GM12878 (cell line): ENCODE measurements around the gene MMP1. TPM values are rescaled to one million over a fixed set of nuclear protein-coding genes. Genes with fewer than 3 reads are reported as not detected.

ENCODE experiments used
- ATAC-seq: fragments of 200-7000 bp; cut with Tn5 transposase; 3 replicates; pipeline ENCODE4 v1.9.1; 2020; ENCODE audit warnings: mild to moderate bottlenecking, moderate library complexity
- BruUV-seq: library from RNA; stranded (reverse); fragments of 400-500 nt; replicated peaks from 2 replicates; lab custom pipeline; 2021; lab: Mats Ljungman, UMichigan
- CTCF ChIA-PET: fragments of 300-600 bp; sonication (Branson Sonifier 250); formaldehyde crosslinking; extraction: SDS; loops from one replicate; lab custom pipeline; 2021; ENCODE audit warnings: inconsistent platforms; lab: Yijun Ruan, JAX
- POLR2A ChIA-PET: fragments of 350-600 bp; formaldehyde crosslinking; extraction: SDS; loops from one replicate; lab custom pipeline; 2021; ENCODE audit warnings: inconsistent platforms; lab: Charles Lee
- RAD21 ChIA-PET: fragments of 300-600 bp; sonication (Branson Sonifier 250); formaldehyde crosslinking; loops from one replicate; lab custom pipeline; 2023; ENCODE audit warnings: antibody characterized with exemption; ENCODE audit not compliant: unreplicated experiment; lab: Charles Lee
- SMC1A ChIA-PET: fragments of 300-600 bp; sonication (Branson Sonifier 250); formaldehyde crosslinking; loops from one replicate; lab custom pipeline; 2023; ENCODE audit not compliant: unreplicated experiment, uncharacterized antibody; lab: Charles Lee
- DNase-seq: peaks from one replicate; pipeline ENCODE4 v3.0.0-alpha.2; 2011; ENCODE audit warnings: low read depth, low spot score
- FAIRE-seq: peaks from 3 replicates; lab custom pipeline; 2011; peaks lifted over from hg19 to GRCh38; lab: Jason Lieb, UNC
- H2AFZ ChIP-seq: 2 replicates; pipeline ENCODE4 v1.6.0; 2011; ENCODE audit warnings: low read depth, low read length, control low read depth; ENCODE audit not compliant: control insufficient read depth
- H3K27ac ChIP-seq: 2 replicates; pipeline ENCODE4 v1.5.1; 2011; ENCODE audit warnings: control low read depth; ENCODE audit not compliant: control insufficient read depth, insufficient read depth
- H3K27me3 ChIP-seq, 2 experiments: replicated peaks in 1 of 2; 2 replicates each; pipeline versions ENCODE4 v1.6.0 to v1.6.1; 2011; ENCODE audit warnings: low read length in 1 of 2; ENCODE audit not compliant: control insufficient read depth in 2 of 2, insufficient read depth in 2 of 2
- H3K36me3 ChIP-seq, 2 experiments: 2 replicates each; pipeline ENCODE4 v1.5.1; 2011; ENCODE audit warnings: low read length in 1 of 2; ENCODE audit not compliant: control insufficient read depth in 2 of 2, insufficient read depth in 2 of 2
- H3K4me1 ChIP-seq: 2 replicates; pipeline ENCODE4 v1.6.1; 2011; ENCODE audit warnings: mild to moderate bottlenecking, low read length, moderate library complexity, mixed read lengths; ENCODE audit not compliant: control insufficient read depth, insufficient read depth
- H3K4me2 ChIP-seq: 2 replicates; pipeline ENCODE4 v1.6.0; 2011; ENCODE audit warnings: control low read depth; ENCODE audit not compliant: control insufficient read depth, insufficient read depth
- H3K4me3 ChIP-seq: fragments of 200-600 bp; sonication (generic); 2 replicates; pipeline ENCODE4 v1.5.1; 2016
- H3K79me2 ChIP-seq: 2 replicates; pipeline ENCODE4 v1.6.0; 2011; ENCODE audit warnings: low read length; ENCODE audit not compliant: control insufficient read depth, insufficient read depth
- H3K9ac ChIP-seq: 2 replicates; pipeline ENCODE4 v1.8.0; 2011; ENCODE audit warnings: low read length, control low read depth, mixed read lengths; ENCODE audit not compliant: control insufficient read depth, insufficient read depth
- H3K9me3 ChIP-seq: replicated peaks from 3 replicates; pipeline ENCODE4 v1.5.1; 2011; ENCODE audit warnings: mild to moderate bottlenecking, low read length; ENCODE audit not compliant: control insufficient read depth, insufficient read depth
- H4K20me1 ChIP-seq: 2 replicates; pipeline ENCODE4 v1.6.0; 2011; ENCODE audit not compliant: control insufficient read depth, insufficient read depth
- ETV6 ChIP-seq, 2 experiments: fragments of 450-650 bp in 1 of 2; IDR thresholded peaks in 1 of 2; conservative IDR thresholded peaks in 1 of 2; 2 replicates each; pipeline ENCODE4 v1.6.1; 2014; ENCODE audit warnings: antibody characterized with exemption in 1 of 2, borderline replicate concordance in 1 of 2, low read depth in 1 of 2, mild to moderate bottlenecking in 1 of 2, moderate library complexity in 1 of 2
- FOXK2 ChIP-seq: fragments of 450-650 bp; IDR thresholded peaks from 2 replicates; pipeline ENCODE4 v1.6.1; 2017; ENCODE audit warnings: mild to moderate bottlenecking, moderate library complexity
- GABPA ChIP-seq: IDR thresholded peaks from 2 replicates; pipeline ENCODE4 v1.6.1; 2014; ENCODE audit warnings: antibody characterized with exemption, low read depth, mild to moderate bottlenecking, inconsistent platforms
- HCFC1 ChIP-seq: fragments of 150-350 bp; IDR thresholded peaks from 2 replicates; pipeline ENCODE4 v1.6.1; 2014; ENCODE audit warnings: low read length
- SREBF2 ChIP-seq: IDR thresholded peaks from 2 replicates; pipeline ENCODE4 v1.6.1; 2012; ENCODE audit warnings: mild to moderate bottlenecking, low read length
- SRF ChIP-seq, 2 experiments: IDR thresholded peaks; 2 replicates each; pipeline ENCODE4 v1.6.1; 2011; ENCODE audit warnings: low read depth in 2 of 2, low read length in 2 of 2, mild to moderate bottlenecking in 1 of 2, moderate library complexity in 1 of 2
- SUZ12 ChIP-seq: fragments of 200-600 bp; sonication (generic); IDR thresholded peaks from one replicate; pipeline ENCODE4 v1.6.1; 2018; ENCODE audit warnings: antibody characterized with exemption, mild to moderate bottlenecking; ENCODE audit not compliant: unreplicated experiment
- WGBS: methylation state at CpG from one replicate; pipeline ENCODE4 v1.1.6; 2016; ENCODE audit warnings: low lambda C conversion rate; ENCODE audit not compliant: insufficient replicate concordance, insufficient coverage; ENCODE audit errors: missing lambda C conversion rate; 5-methylcytosine and 5-hydroxymethylcytosine counted together
- in situ Hi-C: fragments of 300-500 bp; cut with MboI; formaldehyde crosslinking; loops from 9 replicates; pipeline ENCODE4 v1.14.3; 2018; ENCODE audit warnings: mixed read lengths
- intact Hi-C: fragments of 100-400 bp; cut with micrococcal nuclease; formaldehyde crosslinking; loops from one replicate; pipeline ENCODE4 v1.14.2; 2022; ENCODE audit not compliant: unreplicated experiment
- polyA plus RNA-seq, 11 experiments: library from polyadenylated mRNA; depleted of rRNA in 4 of 11; unstranded in 6 of 11; stranded (reverse) in 5 of 11; fragments of >200 nt; fragmentation: Nextera tagmentation in 4 of 11; fragmentation: Illumina TruSeq in 1 of 11; extraction: Ambion mirVana in 4 of 11; extraction: Trizol in 1 of 11; gene quantifications; 1 replicate in 1 of 11; 2 replicates in 10 of 11; pipeline versions ENCODE4 v1.2.1 to v1.2.3, GENCODE V29; 2011 to 2016; ENCODE audit warnings: inconsistent platforms in 2 of 11, missing spikeins in 2 of 11, low read depth in 1 of 11
- total RNA-seq, 4 experiments: library from RNA; depleted of rRNA in 3 of 4; stranded (reverse); fragments of >200 nt in 3 of 4; fragmentation: Illumina TruSeq in 1 of 4; extraction: Trizol in 1 of 4; gene quantifications; 2 replicates each; pipeline versions ENCODE4 v1.2.1 to v1.2.3, GENCODE V29; 2013 to 2021
- TF ChIP-seq, protein P1 (sequence below): IDR thresholded peaks from 2 replicates; pipeline ENCODE4 v1.6.1; 2012; ENCODE audit warnings: low read depth, low read length, improper control_type of control experiment
- TF ChIP-seq, protein P2 (sequence below), 3 experiments: IDR thresholded peaks in 2 of 3; conservative IDR thresholded peaks in 1 of 3; 2 replicates each; pipeline ENCODE4 v1.5.1; 2011; ENCODE audit warnings: low read depth in 3 of 3, low read length in 3 of 3, mild to moderate bottlenecking in 3 of 3, control low read depth in 2 of 3, moderate library complexity in 2 of 3, inconsistent platforms in 1 of 3, mixed read lengths in 1 of 3; ENCODE audit not compliant: control insufficient read depth in 2 of 3, insufficient read depth in 1 of 3; ENCODE audit errors: extremely low read depth in 1 of 3
- TF ChIP-seq, protein P3 (sequence below): fragments of 450-650 bp; IDR thresholded peaks from 2 replicates; pipeline ENCODE4 v1.6.1; 2018; ENCODE audit warnings: mild to moderate bottlenecking, low read depth, moderate library complexity; ENCODE audit not compliant: partially characterized antibody

Gene MMP1
- total and polyA plus RNA-seq, 10 of the 15 experiments (the other 5 are each of a cell fraction or from before 2014, with no cell fraction given) = not detected

DNA sequence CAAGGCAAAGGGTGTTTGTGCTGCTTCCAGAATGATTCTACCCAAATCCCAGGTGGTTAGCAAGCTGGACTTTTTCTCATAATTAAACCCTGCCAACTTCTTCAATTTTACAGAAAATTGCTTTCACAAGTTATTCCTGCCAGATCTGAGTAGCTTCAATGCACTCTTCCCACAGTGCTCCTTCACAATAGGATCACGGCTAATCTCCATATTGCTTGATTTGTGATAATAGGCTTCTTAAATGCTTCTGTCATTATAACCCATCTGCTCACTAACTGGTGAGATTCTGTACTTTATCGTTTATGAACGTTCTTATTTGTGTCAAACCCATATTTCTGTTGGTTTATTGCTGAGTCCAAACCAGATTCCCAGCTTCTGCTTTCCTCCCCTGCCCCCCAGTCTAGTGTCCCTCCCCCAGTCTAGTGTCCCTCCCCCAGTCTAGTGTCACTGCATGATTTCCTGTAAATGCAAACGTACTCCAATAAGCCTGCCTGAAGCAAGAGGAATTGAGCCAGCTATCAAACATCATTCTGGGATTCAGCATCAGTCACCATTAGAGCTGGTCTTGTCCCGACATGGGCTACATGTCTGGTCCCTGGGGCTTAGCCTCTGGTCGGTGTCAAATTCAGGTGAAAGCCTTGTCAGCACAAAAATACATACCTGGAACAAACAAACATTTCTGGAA is 31.5 kb upstream of the MMP1 start:
- no peak overlapping the region for H3K4me3 ChIP-seq
- WGBS = 28% methylated on average over 6 of the region's 6 CpGs
- no peaks in the 10 kb centered on the region for H3K9me3 ChIP-seq
- ChIA-PET SMC1A (interaction anchor here (0.9 to 3.8 kb wide), 5 partner anchors 86 to 112 kb away, joined by 3 to 28 read pairs (median 6); no protein-coding TSS in a partner anchor), RAD21 (interaction anchor here (0.6 to 2.4 kb wide), 5 partner anchors 11 to 140 kb away, joined by 3 to 20 read pairs (median 3); no protein-coding TSS in a partner anchor), CTCF (interaction anchor here (0.8 to 6.0 kb wide), 5 partner anchors 11 to 225 kb away, joined by 5 to 53 read pairs (median 5); no protein-coding TSS in a partner anchor), POLR2A (no interaction called here)
- H3K36me3 ChIP-seq = no peaks in the 10 kb centered on the region
- ATAC-seq (no peak), DNase-seq (no peak), FAIRE-seq (no peak)
- H4K20me1 ChIP-seq = no peaks in the 10 kb centered on the region
- H3K4me1 ChIP-seq = no peaks in the 10 kb centered on the region
- intact Hi-C loops (no loop called here), in situ Hi-C loops (no loop called here)
- no peak for TF ChIP-seq HCFC1
- TF ChIP-seq SRF (IDR thresholded peaks at IDR 0.05; ENCODE audit: low read depth in 2 of 2, low read length in 2 of 2) = no peak
- TF ChIP-seq GABPA = no peak
- no peak for TF ChIP-seq FOXK2
- TF ChIP-seq, protein P1, sequence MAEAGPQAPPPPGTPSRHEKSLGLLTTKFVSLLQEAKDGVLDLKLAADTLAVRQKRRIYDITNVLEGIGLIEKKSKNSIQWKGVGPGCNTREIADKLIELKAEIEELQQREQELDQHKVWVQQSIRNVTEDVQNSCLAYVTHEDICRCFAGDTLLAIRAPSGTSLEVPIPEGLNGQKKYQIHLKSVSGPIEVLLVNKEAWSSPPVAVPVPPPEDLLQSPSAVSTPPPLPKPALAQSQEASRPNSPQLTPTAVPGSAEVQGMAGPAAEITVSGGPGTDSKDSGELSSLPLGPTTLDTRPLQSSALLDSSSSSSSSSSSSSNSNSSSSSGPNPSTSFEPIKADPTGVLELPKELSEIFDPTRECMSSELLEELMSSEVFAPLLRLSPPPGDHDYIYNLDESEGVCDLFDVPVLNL = no peak
- TF ChIP-seq, protein P2, sequence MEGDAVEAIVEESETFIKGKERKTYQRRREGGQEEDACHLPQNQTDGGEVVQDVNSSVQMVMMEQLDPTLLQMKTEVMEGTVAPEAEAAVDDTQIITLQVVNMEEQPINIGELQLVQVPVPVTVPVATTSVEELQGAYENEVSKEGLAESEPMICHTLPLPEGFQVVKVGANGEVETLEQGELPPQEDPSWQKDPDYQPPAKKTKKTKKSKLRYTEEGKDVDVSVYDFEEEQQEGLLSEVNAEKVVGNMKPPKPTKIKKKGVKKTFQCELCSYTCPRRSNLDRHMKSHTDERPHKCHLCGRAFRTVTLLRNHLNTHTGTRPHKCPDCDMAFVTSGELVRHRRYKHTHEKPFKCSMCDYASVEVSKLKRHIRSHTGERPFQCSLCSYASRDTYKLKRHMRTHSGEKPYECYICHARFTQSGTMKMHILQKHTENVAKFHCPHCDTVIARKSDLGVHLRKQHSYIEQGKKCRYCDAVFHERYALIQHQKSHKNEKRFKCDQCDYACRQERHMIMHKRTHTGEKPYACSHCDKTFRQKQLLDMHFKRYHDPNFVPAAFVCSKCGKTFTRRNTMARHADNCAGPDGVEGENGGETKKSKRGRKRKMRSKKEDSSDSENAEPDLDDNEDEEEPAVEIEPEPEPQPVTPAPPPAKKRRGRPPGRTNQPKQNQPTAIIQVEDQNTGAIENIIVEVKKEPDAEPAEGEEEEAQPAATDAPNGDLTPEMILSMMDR (IDR thresholded peaks at IDR 0.05 in 2 of 3, conservative IDR thresholded peaks at IDR 0.05 in 1 of 3; ENCODE audit: control insufficient read depth in 2 of 3, extremely low read depth in 1 of 3, insufficient read depth in 1 of 3, low read depth in 3 of 3, low read length in 3 of 3) = no peak
- TF ChIP-seq SUZ12 = no peak
- TF ChIP-seq, protein P3, sequence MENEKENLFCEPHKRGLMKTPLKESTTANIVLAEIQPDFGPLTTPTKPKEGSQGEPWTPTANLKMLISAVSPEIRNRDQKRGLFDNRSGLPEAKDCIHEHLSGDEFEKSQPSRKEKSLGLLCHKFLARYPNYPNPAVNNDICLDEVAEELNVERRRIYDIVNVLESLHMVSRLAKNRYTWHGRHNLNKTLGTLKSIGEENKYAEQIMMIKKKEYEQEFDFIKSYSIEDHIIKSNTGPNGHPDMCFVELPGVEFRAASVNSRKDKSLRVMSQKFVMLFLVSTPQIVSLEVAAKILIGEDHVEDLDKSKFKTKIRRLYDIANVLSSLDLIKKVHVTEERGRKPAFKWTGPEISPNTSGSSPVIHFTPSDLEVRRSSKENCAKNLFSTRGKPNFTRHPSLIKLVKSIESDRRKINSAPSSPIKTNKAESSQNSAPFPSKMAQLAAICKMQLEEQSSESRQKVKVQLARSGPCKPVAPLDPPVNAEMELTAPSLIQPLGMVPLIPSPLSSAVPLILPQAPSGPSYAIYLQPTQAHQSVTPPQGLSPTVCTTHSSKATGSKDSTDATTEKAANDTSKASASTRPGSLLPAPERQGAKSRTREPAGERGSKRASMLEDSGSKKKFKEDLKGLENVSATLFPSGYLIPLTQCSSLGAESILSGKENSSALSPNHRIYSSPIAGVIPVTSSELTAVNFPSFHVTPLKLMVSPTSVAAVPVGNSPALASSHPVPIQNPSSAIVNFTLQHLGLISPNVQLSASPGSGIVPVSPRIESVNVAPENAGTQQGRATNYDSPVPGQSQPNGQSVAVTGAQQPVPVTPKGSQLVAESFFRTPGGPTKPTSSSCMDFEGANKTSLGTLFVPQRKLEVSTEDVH = no peak
- TF ChIP-seq ETV6 (conservative IDR thresholded peaks at IDR 0.05 in 1 of 2, IDR thresholded peaks at IDR 0.05 in 1 of 2; ENCODE audit: borderline replicate concordance in 1 of 2, low read depth in 1 of 2) = no peak
- no peak for TF ChIP-seq SREBF2
- no peak overlapping the region for H3K9ac ChIP-seq
- BruUV-seq = no TSS peak
- no peak overlapping the region for H3K27ac ChIP-seq
- no peak overlapping the region for H2AFZ ChIP-seq
- H3K4me2 ChIP-seq = no peak overlapping the region
- peaks cover 0 to 5% of the 10 kb centered on the region in 2 experiments; a peak in 2 of 4 replicates for H3K27me3 ChIP-seq
- H3K79me2 ChIP-seq = no peaks in the 10 kb centered on the region
